DND-41 (cell line): ENCODE results near the gene SYT9.

Experiments used
- ATAC-seq: fragments of 200-7000 bp; cut with Tn5 transposase; 3 replicates; pipeline ENCODE4 v1.9.1; 2021; ENCODE audit warnings: low read depth; ENCODE audit not compliant: insufficient read depth
- DNase-seq: peaks from one replicate; pipeline ENCODE4 v3.0.0-alpha.2; 2020
- H2AFZ ChIP-seq: 2 replicates; pipeline ENCODE4 v1.6.0; 2012; ENCODE audit warnings: low read depth, low read length
- H3K27ac ChIP-seq: 2 replicates; pipeline ENCODE4 v1.5.1; 2012; ENCODE audit warnings: low read length, inconsistent platforms
- H3K27me3 ChIP-seq: fragments of 200-600 bp; sonication (generic); 2 replicates; pipeline ENCODE4 v1.6.0; 2012; ENCODE audit warnings: low read length, mild to moderate bottlenecking, inconsistent platforms; ENCODE audit not compliant: insufficient read depth, poor library complexity
- H3K36me3 ChIP-seq: 2 replicates; pipeline ENCODE4 v1.5.1; 2012; ENCODE audit warnings: low read length, inconsistent platforms; ENCODE audit not compliant: insufficient read depth
- H3K4me1 ChIP-seq: 2 replicates; pipeline ENCODE4 v1.5.1; 2012; ENCODE audit warnings: mild to moderate bottlenecking, low read length; ENCODE audit not compliant: insufficient read depth
- H3K4me2 ChIP-seq: 2 replicates; pipeline ENCODE4 v1.6.0; 2012; ENCODE audit warnings: mild to moderate bottlenecking, moderate library complexity, low read length, inconsistent platforms; ENCODE audit not compliant: insufficient read depth
- H3K4me3 ChIP-seq, 2 experiments: fragments of 200-600 bp in 1 of 2; shearing (Covaris generic) in 1 of 2; 2 replicates each; pipeline ENCODE4 v1.5.1; 2012 to 2016; ENCODE audit warnings: inconsistent platforms in 2 of 2, low read length in 2 of 2, mild to moderate bottlenecking in 2 of 2, low read depth in 1 of 2, moderate library complexity in 1 of 2
- H3K79me2 ChIP-seq: 2 replicates; pipeline ENCODE4 v1.6.0; 2012; ENCODE audit warnings: low read length, inconsistent platforms; ENCODE audit not compliant: insufficient read depth
- H3K9ac ChIP-seq: 2 replicates; pipeline ENCODE4 v1.6.0; 2012; ENCODE audit warnings: low read depth, mild to moderate bottlenecking, inconsistent platforms, low read length, moderate library complexity
- H3K9me3 ChIP-seq: 2 replicates; pipeline ENCODE4 v1.5.1; 2012; ENCODE audit warnings: low read length, moderate library complexity, mild to moderate bottlenecking, inconsistent platforms; ENCODE audit not compliant: insufficient read depth, severe bottlenecking
- H4K20me1 ChIP-seq: 2 replicates; pipeline ENCODE4 v1.6.0; 2012; ENCODE audit warnings: low read length; ENCODE audit not compliant: insufficient read depth
- EZH2 ChIP-seq: IDR thresholded peaks from 3 replicates; pipeline ENCODE4 v1.6.1; 2012; ENCODE audit warnings: borderline replicate concordance, low read depth, mild to moderate bottlenecking, moderate library complexity, low read length, inconsistent platforms; ENCODE audit not compliant: severe bottlenecking
- TF ChIP-seq, protein P1 (sequence below): IDR thresholded peaks from 2 replicates; pipeline ENCODE4 v1.5.1; 2012; ENCODE audit warnings: borderline replicate concordance, low read length, moderate library complexity, mild to moderate bottlenecking; ENCODE audit not compliant: poor library complexity, severe bottlenecking; ENCODE audit errors: extremely low read depth

SYT9 gene

GRCh38 chr11:7413961-7414915 lies 162.5 kb downstream of the SYT9 start:
- Histone ChIP-seq H3K9ac (no peak overlapping the region), H2AFZ (no peak overlapping the region), H3K27ac (no peak overlapping the region), H3K27me3 (peaks cover 11% of the 10 kb centered on the region), H3K4me3 (no peak overlapping the region), H3K4me1 (no peaks in the 10 kb centered on the region), H3K4me2 (no peak overlapping the region), H3K9me3 (no peaks in the 10 kb centered on the region), H4K20me1 (no peaks in the 10 kb centered on the region), H3K79me2 (no peaks in the 10 kb centered on the region), H3K36me3 (no peaks in the 10 kb centered on the region)
- no peak for ATAC-seq
- TF ChIP-seq, protein P1, sequence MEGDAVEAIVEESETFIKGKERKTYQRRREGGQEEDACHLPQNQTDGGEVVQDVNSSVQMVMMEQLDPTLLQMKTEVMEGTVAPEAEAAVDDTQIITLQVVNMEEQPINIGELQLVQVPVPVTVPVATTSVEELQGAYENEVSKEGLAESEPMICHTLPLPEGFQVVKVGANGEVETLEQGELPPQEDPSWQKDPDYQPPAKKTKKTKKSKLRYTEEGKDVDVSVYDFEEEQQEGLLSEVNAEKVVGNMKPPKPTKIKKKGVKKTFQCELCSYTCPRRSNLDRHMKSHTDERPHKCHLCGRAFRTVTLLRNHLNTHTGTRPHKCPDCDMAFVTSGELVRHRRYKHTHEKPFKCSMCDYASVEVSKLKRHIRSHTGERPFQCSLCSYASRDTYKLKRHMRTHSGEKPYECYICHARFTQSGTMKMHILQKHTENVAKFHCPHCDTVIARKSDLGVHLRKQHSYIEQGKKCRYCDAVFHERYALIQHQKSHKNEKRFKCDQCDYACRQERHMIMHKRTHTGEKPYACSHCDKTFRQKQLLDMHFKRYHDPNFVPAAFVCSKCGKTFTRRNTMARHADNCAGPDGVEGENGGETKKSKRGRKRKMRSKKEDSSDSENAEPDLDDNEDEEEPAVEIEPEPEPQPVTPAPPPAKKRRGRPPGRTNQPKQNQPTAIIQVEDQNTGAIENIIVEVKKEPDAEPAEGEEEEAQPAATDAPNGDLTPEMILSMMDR = no peak
- TF ChIP-seq EZH2 = no peak
- DNase-seq = no peak

- peaks cover 11% of the 10 kb centered on the region for H3K27me3 ChIP-seq
- ATAC-seq = no peak
- no peak for DNase-seq
- H3K4me3 ChIP-seq = no peak overlapping the region
- no peaks in the 10 kb centered on the region for H4K20me1 ChIP-seq
- no peak overlapping the region for H3K4me2 ChIP-seq
- H3K27ac ChIP-seq = no peak overlapping the region
- no peaks in the 10 kb centered on the region for H3K9me3 ChIP-seq
- H3K79me2 ChIP-seq = no peaks in the 10 kb centered on the region
- H3K36me3 ChIP-seq = no peaks in the 10 kb centered on the region
- TF ChIP-seq, protein P1 = no peak
- no peak for TF ChIP-seq EZH2
- no peak overlapping the region for H2AFZ ChIP-seq
- no peak overlapping the region for H3K9ac ChIP-seq
- no peaks in the 10 kb centered on the region for H3K4me1 ChIP-seq
Observed at GRCh38 chr11:7414973-7415817, 163.5 kb downstream of the SYT9 start.

- Histone ChIP-seq H3K36me3 (no peaks in the 10 kb centered on the region), H4K20me1 (no peaks in the 10 kb centered on the region), H3K4me3 (no peak overlapping the region), H3K27me3 (peaks cover 11% of the 10 kb centered on the region), H3K4me2 (no peak overlapping the region), H3K27ac (no peak overlapping the region), H3K4me1 (no peaks in the 10 kb centered on the region), H3K9me3 (no peaks in the 10 kb centered on the region), H2AFZ (no peak overlapping the region), H3K79me2 (no peaks in the 10 kb centered on the region), H3K9ac (no peak overlapping the region)
- ATAC-seq = no peak
- TF ChIP-seq EZH2 = no peak
- TF ChIP-seq, protein P1 = no peak
- no peak for DNase-seq
Observed at GRCh38 chr11:7416080-7416479, 164.4 kb downstream of the SYT9 start.
